Mucosa of stomach (tissue), 1 donor: ENCODE data around the gene GRIA3.

Source experiments
- H3K27me3 ChIP-seq: one replicate; pipeline ENCODE4 v1.7.0; 2013; ENCODE audit warnings: mild to moderate bottlenecking, low read length; ENCODE audit not compliant: control insufficient read depth, insufficient read depth
- H3K36me3 ChIP-seq: one replicate; pipeline ENCODE4 v1.7.0; 2013; ENCODE audit warnings: low read length; ENCODE audit not compliant: control insufficient read depth, insufficient read depth
- H3K4me1 ChIP-seq: one replicate; pipeline ENCODE4 v1.7.0; 2013; ENCODE audit warnings: mild to moderate bottlenecking, low read length; ENCODE audit not compliant: control insufficient read depth, insufficient read depth
- H3K4me3 ChIP-seq: one replicate; pipeline ENCODE4 v1.7.0; 2013; ENCODE audit warnings: low read length
- H3K9ac ChIP-seq: one replicate; pipeline ENCODE4 v1.7.0; 2013; ENCODE audit warnings: mild to moderate bottlenecking, low read length, moderate library complexity
- H3K9me3 ChIP-seq: one replicate; pipeline ENCODE4 v1.7.0; 2013; ENCODE audit warnings: mild to moderate bottlenecking, low read length, moderate library complexity; ENCODE audit not compliant: control insufficient read depth
- donor health status: Pancreatic carcinoma.

GRIA3 gene

DNA sequence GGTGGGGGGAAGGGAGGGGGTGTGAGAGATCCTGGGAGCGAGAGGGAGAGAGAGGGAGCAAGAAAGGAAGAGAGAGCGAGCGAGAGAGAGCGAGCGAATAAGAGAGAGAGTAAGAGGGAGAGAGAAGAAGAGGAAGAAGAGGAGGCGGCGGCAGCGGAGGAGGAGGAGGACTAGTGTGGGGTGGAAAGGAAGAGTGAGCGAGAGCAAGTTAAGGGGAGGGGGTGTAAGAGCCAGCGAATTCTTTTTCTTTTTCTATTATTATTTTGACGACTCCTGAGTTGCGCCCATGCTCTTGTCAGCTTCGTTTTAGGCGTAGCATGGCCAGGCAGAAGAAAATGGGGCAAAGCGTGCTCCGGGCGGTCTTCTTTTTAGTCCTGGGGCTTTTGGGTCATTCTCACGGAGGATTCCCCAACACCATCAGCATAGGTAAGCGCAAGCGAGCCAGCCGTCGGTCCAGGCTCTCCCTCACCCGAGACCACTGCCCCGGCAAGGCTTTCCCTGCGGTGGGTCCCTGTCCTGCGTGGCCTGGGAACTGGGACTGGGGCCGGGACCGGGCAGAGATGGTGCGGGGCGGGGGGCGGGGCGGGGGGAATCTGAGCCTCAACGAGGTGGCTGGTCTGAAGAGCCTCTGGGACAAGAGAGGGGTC lies at the start of gene GRIA3:
GRIA3 (plus strand) TSS at position 60 of the 647 bp plus-strand sequence; CDS start at position 318, 258 bp downstream.
- H3K4me1 ChIP-seq, result no peaks in the 10 kb centered on the region
- H3K9me3 ChIP-seq, result no peaks in the 10 kb centered on the region
- H3K9ac ChIP-seq, result no peak within 1 kb of the TSS
- no peaks in the 10 kb centered on the region for H3K36me3 ChIP-seq
- peaks cover 6% of the 10 kb centered on the region for H3K27me3 ChIP-seq
- no peak within 1 kb of the TSS for H3K4me3 ChIP-seq

- Histone ChIP-seq H3K9ac (no peak overlapping the region), H3K36me3 (no peaks in the 10 kb centered on the region), H3K27me3 (no peaks in the 10 kb centered on the region), H3K4me1 (no peaks in the 10 kb centered on the region), H3K4me3 (no peak overlapping the region), H3K9me3 (no peaks in the 10 kb centered on the region)
Measured at GRCh38 chrX:123138473-123138872, 45.6 kb upstream of the GRIA3 start.

- Histone ChIP-seq H3K9ac (no peak overlapping the region), H3K36me3 (no peaks in the 10 kb centered on the region), H3K27me3 (no peaks in the 10 kb centered on the region), H3K4me3 (no peak overlapping the region), H3K4me1 (no peaks in the 10 kb centered on the region), H3K9me3 (no peaks in the 10 kb centered on the region)
Measured at GRCh38 chrX:123140454-123140853, 43.6 kb upstream of the GRIA3 start.

GRCh38 chrX:123140904-123141303 lies 43.2 kb upstream of the GRIA3 start:
- Histone ChIP-seq H3K9ac (no peak overlapping the region), H3K27me3 (no peaks in the 10 kb centered on the region), H3K4me1 (no peaks in the 10 kb centered on the region), H3K9me3 (no peaks in the 10 kb centered on the region), H3K36me3 (no peaks in the 10 kb centered on the region), H3K4me3 (no peak overlapping the region)

- Histone ChIP-seq H3K9me3 (no peaks in the 10 kb centered on the region), H3K9ac (no peak overlapping the region), H3K36me3 (no peaks in the 10 kb centered on the region), H3K4me1 (no peaks in the 10 kb centered on the region), H3K4me3 (no peak overlapping the region), H3K27me3 (no peaks in the 10 kb centered on the region)
Measured at GRCh38 chrX:123153846-123154335, 30.2 kb upstream of the GRIA3 start.

GRCh38 chrX:123155327-123155726 lies 28.8 kb upstream of the GRIA3 start:
- no peak overlapping the region for H3K4me3 ChIP-seq
- H3K27me3 ChIP-seq, result no peaks in the 10 kb centered on the region
- no peaks in the 10 kb centered on the region for H3K36me3 ChIP-seq
- H3K9me3 ChIP-seq, result no peaks in the 10 kb centered on the region
- no peaks in the 10 kb centered on the region for H3K4me1 ChIP-seq
- no peak overlapping the region for H3K9ac ChIP-seq

- Histone ChIP-seq H3K9me3 (no peaks in the 10 kb centered on the region), H3K4me3 (no peak overlapping the region), H3K27me3 (no peaks in the 10 kb centered on the region), H3K9ac (no peak overlapping the region), H3K36me3 (no peaks in the 10 kb centered on the region), H3K4me1 (no peaks in the 10 kb centered on the region)
Measured at GRCh38 chrX:123157586-123157985, 26.5 kb upstream of the GRIA3 start.

- H3K4me3 ChIP-seq, result no peak overlapping the region
Measured at GRCh38 chrX:123159403-123159802, 24.7 kb upstream of the GRIA3 start.

DNA sequence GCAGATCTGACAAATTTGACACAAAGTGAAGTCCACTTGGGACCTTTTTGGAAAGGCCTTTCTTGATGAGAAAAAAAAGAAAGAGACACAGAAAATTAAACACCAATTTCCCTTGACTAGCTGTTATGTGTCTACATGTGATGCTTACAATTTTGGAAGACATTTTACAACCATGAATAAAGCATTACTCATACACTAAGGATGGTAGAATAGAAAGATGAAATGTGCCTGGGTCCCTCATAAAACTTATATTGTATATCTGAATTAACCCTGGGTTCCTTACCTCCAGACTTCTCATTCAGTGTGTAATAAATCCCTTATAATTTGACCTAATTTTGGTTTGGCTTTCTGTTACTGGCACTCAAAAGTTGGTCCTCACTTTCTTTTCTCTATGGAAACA lies 16.5 kb upstream of the GRIA3 start:
- Histone ChIP-seq H3K27me3 (no peaks in the 10 kb centered on the region), H3K4me1 (peaks cover 5% of the 10 kb centered on the region), H3K9ac (no peak overlapping the region), H3K36me3 (no peaks in the 10 kb centered on the region), H3K4me3 (no peak overlapping the region), H3K9me3 (no peaks in the 10 kb centered on the region)

More at GRCh38 chrX:123159403-123159802, 24.7 kb upstream of the GRIA3 start:
- Histone ChIP-seq H3K9ac (no peak overlapping the region), H3K9me3 (no peaks in the 10 kb centered on the region), H3K27me3 (no peaks in the 10 kb centered on the region), H3K36me3 (no peaks in the 10 kb centered on the region), H3K4me1 (no peaks in the 10 kb centered on the region)

- Histone ChIP-seq H3K9ac (no peak overlapping the region), H3K4me1 (peaks cover 5% of the 10 kb centered on the region), H3K27me3 (no peaks in the 10 kb centered on the region), H3K4me3 (no peak overlapping the region), H3K36me3 (no peaks in the 10 kb centered on the region), H3K9me3 (no peaks in the 10 kb centered on the region)
Measured at GRCh38 chrX:123169247-123169901, 14.7 kb upstream of the GRIA3 start.

GRCh38 chrX:123170546-123170945 lies 13.5 kb upstream of the GRIA3 start:
- H3K9me3 ChIP-seq, result no peaks in the 10 kb centered on the region
- H3K4me3 ChIP-seq, result no peak overlapping the region
- no peaks in the 10 kb centered on the region for H3K36me3 ChIP-seq
- H3K4me1 ChIP-seq, result peaks cover 5% of the 10 kb centered on the region
- no peak overlapping the region for H3K9ac ChIP-seq
- H3K27me3 ChIP-seq, result no peaks in the 10 kb centered on the region

DNA sequence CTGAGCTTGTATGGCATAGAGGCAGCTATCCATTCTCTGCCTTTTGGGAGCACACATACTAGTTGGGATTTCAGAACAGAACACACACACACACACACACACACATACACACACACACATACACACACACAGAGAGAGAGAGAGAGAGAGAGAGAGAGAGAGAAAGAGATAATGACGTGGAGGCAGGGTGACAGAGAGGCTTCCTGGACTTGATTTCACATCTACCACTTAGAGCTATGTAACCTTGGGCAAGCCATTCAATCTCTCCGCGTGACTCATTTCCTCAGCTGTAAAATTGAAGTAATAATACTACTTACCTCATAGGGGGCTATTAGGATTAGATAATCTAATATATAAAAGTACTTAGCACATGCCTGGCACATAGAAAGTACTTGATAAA lies 12.3 kb upstream of the GRIA3 start:
- no peak overlapping the region for H3K9ac ChIP-seq
- H3K4me1 ChIP-seq, result peaks cover 5% of the 10 kb centered on the region
- no peaks in the 10 kb centered on the region for H3K9me3 ChIP-seq
- H3K36me3 ChIP-seq, result no peaks in the 10 kb centered on the region
- H3K4me3 ChIP-seq, result no peak overlapping the region
- H3K27me3 ChIP-seq, result no peaks in the 10 kb centered on the region
